Stimulated activated CD4-positive, alpha-beta T cell treated with anti-CD3 and anti-CD28 coated beads, Interleukin-2, amount 100 ng/mL, for 48 hours (primary cell): ENCODE measurements around the gene ARHGDIG.
"Not testable (repeated sequence)": the region's sequence is repeated elsewhere in the genome, so short reads cannot be mapped to it uniquely, and the experiment has no call there.

ENCODE experiments used
- DNase-seq, 2 donors: peaks; one replicate each; pipeline ENCODE4 v3.0.0-alpha.2; 2020

Gene ARHGDIG

DNA sequence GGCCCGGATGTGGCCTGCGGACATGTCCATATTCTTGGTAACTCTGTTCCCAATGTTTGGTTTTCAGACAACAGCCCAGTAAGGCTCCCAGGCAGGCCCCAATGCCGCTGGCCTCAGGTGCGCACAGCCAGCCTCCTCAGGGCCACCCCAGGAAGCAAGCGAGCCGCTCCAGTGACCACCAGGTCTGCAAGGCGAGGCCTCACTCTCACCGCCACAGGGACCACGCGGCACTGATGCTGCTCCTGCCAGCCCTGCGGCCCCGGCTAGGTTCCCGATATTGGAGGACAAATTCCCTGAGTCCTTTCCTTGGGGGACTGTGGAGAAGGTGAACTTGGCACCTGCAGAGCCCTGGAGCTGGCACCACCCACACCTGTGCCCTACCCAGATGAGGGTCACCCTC lies 21.6 kb downstream of the ARHGDIG start:
- DNase-seq: no peak

DNA sequence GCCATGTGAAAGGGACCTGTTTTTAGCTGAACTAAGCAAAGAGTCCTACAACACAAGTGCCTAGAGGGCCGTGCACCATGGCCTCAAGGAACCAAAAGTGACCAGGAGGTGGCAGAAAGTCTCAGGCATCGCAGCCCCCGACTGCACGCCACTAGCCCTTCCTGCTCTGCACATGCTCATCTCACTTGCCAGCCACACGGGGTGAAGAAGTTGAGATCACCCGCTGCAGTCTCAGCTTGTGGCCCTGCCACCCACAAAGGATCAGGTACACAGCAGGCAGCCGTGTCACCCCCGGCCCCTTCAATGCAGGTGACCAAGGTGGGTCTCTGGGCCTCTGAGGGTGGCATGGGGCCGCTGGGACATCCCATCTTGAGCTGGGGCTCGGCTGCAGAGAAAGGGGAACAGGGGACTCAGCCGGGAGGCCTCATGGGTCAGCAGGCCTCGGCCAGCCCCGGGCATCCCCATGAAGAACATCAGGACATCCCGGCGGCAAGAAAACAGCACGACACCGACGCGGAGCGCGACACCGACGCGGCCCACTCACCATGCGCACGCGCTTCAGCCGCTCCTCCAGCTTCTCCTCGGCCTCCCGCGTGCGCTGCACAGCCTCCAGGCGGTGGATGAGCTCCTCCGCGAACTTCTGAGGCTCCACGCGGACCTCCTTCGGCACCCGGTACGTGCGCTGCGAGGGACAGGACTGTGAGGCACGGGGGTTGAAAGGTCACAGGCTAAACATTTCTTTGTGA lies 23.5 kb downstream of the ARHGDIG start:
- no peak for DNase-seq

DNA sequence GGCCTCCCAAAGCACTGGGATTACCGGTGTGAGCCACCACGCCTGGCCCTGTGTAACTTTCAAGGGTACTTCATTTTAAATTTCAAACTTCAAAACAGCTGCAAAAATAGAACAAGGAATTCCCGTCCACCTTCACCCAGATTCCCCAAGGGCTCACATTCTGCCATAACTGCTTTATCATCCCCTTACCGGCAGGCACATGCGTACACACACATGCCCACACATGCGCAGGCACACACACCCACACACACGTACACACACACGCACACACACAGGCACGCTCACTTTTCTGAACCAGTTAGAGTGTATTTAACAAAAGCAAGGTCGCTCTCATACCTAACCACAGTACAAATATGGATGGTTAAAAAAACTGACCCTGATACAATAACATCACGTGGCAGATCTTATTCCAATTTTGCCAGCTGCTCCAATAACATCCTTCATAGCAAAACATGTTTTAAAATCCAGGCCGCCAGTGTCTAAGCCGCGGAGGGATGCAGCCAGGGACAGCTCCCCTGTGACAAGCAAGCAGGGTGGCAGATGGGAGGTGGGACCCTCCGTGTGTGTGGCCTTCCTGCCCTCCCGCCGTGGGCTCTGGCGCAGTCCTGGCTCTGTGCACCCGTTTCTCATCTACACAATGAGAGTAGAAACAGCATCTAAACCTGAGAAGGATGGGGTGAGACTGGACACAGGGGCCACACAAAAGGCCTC lies 25.7 kb downstream of the ARHGDIG start:
- no peak for DNase-seq

DNA sequence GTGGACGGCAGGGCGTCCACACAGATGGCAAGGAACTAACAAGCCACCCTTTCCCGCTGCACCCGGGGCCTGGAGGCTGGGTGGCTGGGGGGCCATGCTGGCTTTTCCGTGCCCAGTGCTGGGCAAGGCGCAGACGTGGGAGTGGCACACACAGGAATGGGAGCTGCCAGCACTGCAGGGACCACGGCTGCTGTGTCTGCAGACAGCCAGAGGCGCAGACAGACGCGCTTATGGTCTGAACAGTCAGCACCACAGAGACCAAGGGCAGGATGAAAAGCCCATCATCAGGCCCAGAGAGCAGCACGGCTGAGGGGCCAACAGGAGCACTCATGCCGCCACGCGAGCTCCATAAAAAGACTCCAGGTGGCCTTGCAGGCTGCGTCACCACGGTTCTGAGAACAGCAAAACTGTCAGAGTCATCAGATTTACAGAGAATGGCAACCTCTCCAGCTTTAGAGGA lies 26.6 kb downstream of the ARHGDIG start:
- DNase-seq: no peak

DNA sequence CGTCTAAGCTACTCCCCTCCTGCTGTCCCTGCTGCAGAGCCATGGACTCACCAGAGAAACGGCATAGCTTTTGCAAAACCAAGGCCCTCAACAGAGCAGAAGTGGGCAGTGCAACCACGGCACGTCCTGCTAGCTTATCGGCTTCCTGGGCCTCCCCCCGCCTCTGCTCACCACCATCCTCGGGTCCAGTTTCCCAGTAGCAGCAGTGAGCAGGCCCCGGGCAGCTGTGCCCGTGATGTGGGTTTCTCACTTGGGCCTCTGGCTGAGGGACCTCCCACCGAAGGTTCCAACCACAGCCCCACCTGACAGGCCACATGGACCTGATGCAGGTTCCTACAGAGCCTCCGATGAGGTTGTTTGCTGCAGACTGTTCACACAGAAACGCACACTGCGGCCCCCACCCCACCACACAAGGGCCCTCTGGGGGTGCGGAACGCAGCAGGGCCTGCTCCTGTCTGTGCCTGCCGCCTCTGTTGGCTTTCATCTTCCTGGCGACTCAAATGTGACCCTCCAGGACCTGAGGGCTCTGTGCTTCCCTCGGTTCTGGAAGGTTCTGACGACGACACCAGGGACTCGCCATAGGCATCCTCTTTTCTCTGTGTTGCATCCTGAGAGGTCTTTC lies 27.4 kb downstream of the ARHGDIG start:
- DNase-seq: no peak

DNA sequence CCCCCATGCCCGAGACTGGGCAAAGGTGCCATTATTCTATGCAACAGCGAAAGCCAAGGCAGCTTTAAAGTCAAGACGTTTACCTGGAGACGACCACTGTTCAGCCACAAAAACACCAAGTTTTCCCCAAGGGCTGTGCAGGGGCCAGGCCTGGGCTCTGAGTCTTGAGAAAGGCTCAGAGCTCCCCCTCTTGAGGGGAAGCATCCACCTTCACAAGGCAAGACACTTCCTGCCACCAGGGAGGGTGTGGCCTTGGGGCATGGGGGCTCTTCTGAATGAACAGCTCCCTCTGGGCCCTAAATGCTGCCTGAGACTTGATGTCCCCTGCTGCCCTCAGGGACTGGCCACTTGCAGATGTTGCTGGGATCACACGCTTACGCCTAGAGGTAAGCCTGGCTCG lies 29.1 kb downstream of the ARHGDIG start:
- DNase-seq: no peak

DNA sequence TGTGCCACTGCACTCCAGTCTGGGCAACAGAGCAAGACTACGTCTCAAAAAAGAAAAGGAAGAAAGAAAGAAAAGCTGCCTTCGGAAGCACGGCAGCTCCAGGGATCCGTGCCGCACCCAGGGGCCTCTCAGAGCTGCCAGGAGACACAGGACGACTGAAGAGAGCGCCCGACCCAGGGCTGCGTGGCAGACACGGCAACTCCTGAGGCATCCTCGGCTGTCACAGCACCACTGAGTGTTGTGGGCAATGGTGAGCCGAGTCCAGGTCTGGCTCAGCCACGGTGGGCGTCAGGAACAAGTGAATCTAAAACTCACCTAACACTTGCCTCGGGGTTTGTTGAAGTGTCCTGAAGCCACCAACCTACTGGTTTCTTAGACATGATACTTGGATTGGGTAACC lies 31.3 kb downstream of the ARHGDIG start:
- no peak for DNase-seq

DNA sequence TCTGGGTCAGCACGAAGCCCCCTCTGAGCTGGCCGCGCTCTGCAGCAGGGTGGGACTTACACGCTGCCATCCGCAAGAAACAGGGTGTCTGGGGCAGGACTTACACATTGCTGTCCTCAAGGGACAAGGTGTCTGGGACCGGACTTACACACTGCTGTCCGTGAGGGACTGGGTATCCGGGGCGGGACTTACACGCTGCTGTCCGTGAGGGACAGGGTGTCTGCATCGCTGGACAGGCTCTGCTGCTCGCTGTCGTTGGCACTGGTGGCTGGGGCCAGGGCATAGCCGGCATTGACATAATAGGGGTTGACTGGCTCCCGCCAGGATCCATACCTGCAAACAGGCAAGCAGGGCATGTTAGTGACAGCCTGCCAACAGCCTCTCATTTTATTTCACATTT lies 34.0 kb downstream of the ARHGDIG start:
- DNase-seq: no peak

DNA sequence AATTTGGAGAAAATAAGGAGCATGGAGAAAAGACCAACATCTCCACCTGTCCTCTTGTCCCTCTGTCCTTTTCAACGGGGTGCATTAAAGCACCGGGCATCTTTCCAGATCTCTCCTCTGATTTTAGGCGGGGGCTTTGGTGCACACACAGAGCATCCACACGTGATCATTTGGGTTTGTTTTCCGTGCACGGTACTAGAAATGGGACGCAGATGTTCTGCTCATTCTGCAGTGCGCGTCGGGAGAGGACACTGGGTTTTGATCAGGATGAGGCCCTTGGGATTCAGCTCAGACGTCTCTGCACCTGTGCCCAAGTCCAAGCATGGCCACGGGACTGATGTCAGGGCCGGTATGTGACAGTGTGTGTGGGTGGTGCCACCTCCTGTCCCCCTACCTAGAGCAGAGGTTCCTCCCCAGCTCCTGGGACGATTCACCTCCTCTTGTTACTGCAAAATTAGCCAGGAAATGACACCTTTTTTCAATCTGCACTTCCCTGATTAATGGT lies 34.5 kb downstream of the ARHGDIG start:
- DNase-seq: no peak

DNA sequence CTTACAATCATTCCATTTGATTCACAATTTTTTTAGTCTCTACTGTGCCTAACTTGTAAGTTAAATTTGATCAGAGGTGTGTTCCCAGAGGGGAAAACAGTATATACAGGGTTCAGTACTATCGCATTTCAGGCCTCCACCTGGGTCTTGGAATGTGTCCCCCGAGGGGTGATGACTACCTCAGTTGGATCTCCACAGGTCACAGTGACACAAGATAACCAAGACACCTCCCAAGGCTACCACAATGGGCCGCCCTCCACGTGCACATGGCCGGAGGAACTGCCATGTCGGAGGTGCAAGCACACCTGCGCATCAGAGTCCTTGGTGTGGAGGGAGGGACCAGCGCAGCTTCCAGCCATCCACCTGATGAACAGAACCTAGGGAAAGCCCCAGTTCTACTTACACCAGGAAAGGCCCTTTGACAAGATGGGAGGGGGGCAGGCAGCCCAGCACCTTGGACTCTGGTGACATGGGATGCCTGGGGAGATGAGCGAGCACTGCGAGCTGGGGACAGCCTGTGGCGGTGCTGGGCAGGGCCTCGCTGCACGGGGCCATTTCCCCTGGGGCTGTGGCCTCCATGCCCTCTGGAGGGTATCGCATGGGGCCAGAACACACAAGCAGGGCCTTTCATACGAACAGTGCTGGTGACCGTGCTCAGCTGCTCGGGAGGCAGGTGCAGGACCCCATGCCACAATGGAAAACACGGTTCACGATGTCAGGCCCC lies 36.5 kb downstream of the ARHGDIG start:
- no peak for DNase-seq

DNA sequence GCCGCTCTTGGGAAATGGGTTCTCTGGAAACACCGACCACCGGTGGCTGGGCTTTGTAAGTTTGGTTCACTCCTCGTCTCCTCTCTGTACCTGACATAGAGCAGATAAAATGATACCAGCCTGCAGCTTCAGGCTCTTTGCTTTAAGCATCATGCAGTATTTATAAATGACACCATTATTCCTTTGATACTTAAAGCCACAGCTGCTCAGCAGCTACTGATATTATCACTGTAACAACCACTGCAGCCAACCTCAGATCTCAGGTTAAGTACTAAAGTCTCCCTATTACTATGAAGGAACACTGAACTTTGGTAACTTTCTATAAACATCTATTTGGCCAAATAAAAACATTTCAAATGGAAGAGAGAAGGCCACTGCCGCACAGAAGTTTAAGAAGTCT lies 37.2 kb downstream of the ARHGDIG start:
- no peak for DNase-seq

DNA sequence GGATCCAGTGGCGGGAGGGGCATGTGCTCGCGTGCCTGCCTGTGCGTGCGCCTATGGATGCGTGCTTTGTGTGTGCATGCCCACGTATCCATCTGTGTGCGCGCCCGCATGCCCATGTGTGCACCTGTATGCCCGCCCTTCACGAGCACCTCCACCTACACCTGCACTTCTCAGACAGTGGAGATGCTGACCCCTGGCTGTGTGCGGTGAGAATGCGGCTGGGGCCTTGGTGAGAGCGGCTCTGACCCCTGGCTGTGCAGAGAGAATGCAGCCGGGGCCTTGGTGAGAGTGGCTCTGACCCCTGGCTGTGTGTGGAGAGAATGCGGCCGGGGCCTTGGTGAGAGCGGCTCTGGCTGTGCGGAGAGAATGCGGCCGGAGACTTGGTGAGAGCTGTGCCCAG lies 38.2 kb downstream of the ARHGDIG start:
- no peak for DNase-seq

DNA sequence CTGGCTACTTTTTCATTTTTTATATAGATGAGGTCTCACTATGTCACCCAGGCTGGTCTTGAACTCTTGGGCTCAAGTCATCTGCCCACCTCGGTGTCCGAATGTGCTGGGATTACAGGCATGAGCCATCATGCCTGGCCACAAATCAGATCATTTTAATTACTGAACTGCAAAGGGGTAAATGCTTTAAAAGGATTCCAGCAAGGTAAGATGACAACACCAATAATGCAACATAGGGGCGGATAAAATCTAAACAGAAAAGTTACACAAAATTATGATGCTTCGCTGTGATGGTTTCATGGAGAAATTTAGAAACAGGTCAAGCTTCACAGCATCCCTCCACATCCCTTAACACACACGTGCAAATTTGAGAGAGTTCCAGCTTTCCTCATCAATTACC lies 39.8 kb downstream of the ARHGDIG start:
- DNase-seq: no peak

DNA sequence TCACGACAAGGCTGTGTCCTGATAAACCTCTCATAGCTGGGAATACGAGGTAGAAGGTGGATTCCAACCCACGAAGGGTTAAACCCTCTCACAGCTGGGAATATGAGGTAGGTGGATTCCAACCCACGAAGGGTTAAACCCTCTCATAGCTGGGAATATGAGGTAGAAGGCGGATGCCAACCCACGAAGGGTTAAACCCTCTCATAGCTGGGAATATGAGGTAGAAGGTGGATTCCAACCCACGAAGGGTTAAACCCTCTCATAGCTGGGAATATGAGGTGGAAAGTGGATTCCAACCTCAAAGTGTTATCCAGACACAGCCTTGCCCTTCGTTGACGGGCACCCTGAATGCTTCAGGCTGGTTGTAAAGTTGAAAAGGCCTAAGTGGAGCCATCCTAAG lies 41.1 kb downstream of the ARHGDIG start:
- DNase-seq: no peak

DNA sequence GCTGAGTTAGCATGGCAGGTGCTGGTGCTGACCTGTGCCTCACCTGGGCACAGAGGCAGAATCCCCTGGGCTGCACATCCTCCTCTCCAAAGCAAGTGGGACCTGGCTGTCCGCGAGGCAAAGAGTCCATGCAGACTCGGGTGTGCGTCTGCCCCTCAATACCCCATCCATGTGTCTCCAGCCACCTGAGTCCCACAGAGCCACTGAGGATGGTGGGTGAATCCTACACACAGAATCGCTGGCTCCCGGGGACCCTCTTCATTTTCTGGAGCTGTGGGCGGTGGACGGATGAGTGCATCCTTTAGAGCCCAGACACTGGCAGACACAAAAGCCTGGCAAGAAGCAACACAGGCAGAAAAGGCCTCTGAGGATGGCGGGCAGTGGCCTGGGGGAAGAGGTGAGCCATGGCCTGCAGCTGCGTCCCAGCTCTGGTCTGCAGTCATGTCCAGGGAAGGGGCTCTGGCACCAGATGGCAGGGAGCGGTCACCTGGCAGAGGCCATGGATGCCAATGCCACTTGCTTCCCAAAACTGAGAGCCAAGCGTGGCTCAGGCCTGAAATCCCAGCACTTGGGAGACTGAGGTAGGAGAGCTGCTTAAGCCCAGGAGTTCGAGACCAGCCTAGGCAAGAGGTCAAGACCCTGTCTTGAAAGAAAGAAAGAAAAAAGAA lies 42.2 kb downstream of the ARHGDIG start:
- no peak for DNase-seq

DNA sequence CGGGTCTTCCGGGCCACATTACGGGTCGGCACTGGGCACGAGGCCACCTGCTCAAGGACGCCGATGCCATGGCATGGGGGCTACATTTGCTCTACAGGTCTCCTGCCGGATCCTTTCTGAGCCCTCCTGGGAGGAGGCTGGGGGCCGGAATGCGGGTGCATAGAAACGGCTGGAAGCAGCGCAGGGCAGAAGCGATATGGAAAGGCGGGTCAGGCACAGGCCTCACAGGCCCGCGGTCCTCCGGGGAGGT lies 43.7 kb downstream of the ARHGDIG start:
- no peak for DNase-seq

DNA sequence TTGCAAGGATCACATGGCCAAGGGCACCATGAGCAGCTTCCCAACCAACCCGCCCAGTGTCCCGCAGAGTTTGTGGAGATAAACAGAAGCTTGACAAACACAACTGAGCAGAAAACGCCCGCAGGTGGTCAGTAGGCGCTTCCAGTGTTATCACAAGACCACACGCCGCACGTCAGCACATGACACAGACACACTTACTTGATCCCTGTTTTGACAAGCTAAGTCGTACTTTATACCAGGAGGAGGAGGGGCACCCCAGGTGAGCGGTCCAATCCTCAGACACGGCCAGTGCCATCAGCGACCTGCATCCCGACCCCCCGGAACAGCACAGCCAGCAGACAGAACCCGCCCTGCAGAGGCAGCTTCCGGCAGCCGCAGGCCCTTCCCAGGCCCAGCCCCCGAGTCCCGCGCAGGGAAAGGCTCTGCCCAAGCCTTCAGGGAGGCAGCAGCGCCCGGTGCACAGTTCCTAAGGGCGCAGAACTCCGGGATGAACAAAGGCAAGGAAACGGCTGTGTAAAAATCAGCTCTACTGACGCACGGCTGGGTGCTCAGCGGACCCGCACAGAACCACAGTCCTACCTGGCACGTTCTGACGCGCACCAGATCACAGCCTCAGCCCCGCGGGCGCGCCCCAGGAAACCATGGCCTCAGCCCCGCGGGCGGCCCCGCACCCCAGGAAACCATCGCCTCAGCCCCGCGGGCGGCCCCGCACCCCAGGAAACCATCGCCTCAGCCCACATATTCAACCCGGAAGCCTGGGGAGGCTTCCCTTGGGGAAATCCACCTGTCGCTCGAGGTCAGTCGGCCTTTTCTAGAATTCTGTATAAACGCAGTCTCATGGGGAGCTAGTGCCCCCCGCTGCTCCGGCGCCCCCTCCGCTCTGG lies 44.3 kb downstream of the ARHGDIG start:
- peak in 1 of 2 donors; percentile 24 for DNase-seq

DNA sequence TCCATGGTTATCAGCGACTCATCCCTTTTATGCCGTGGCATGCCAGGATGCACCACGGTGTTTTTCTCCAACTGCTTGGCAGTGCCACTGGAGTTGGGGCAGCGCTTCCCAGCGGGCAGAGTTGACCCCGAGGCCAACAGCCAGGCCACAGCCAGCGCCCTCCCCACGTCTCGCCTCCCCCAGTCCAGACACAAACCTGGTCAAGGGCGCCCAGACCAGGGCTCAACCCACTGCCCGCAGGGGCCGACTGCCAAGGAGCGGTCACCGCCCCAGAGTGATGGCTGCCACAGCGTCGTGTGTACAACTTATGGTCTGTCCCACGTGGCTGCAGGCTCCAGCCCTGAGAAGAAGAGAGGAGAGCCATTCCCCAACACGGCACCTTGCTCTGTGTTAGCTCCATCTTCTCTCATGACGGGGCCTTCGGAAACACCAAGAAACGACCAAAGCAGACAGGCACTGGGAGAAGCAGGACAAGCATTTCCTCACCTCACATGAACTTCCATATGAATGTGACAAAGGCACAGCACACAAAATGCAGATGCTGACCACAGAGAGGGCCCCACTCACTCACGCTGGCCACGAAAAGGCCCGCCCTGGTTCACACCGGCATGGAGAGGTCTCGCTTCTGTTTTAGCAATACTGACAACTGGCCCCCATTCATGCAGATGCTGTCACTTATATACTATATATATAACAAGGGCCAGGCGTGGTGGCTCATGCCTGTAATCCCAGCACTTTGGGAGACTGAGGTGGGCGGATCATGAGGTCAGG lies 45.2 kb downstream of the ARHGDIG start:
- DNase-seq: no peak

DNA sequence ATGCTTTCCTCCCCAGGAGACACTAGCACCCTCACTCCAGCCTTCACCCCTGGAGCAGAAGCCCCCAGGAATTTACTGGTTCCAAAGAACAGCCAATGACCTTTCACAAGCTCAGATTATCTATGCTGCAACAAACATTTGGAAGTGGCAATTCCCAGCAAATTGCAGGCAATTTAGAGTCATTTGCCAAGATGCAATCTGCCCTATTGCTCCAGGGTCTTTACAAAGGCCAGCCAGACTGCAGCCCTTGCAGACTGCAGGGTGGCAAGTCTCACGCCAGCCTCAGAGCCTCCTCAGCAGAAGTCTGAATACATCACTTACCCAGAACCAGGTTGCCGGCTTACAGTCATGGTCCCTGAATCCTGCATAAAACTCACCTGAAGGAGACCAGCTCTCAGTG lies 50.4 kb downstream of the ARHGDIG start:
- no peak for DNase-seq

DNA sequence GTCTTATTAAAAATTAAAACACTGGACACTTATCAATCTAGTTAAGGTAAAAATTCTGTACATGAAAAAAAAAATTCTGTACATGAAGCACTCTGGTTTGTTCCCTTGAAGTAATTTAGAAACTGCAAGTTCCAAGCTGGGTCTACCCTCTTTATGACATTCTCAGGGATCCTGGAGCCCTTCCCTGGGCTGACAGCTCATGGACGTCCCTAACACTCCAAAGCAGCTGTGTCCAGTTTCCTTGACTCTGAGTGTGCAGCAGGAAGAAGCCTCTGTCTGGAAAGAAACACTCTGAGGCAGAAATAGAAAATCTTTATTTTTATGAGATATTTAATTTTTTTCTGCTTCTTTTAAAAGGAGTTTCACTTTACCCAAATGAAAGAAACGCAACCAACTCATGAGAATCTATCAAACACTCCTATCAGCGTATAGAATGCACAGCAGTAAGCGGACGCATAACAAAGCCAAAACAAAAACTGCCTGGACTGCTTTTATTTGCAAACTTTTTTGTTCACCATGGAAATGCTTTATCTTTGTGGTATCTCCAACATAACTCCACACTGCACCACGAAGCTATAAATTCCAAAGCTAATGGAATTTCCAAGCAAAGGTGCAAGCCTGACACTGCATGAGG lies 50.9 kb downstream of the ARHGDIG start:
- DNase-seq: not testable (repeated sequence)
